NT2/D1 (cell line): Measurements from ENCODE around the gene INSYN2A.

ENCODE experiments used
- SUZ12 ChIP-seq: IDR thresholded peaks from 2 replicates; pipeline ENCODE4 v1.6.1; 2011; ENCODE audit not compliant: insufficient read length, insufficient read depth; ENCODE audit errors: extremely low read depth
- YY1 ChIP-seq: IDR thresholded peaks from 2 replicates; pipeline ENCODE4 v1.6.1; 2011; ENCODE audit not compliant: insufficient read length, insufficient read depth
- ZNF274 ChIP-seq: IDR thresholded peaks from 2 replicates; pipeline ENCODE4 v1.6.1; 2011; ENCODE audit warnings: mild to moderate bottlenecking, low read depth, low read length

DNA sequence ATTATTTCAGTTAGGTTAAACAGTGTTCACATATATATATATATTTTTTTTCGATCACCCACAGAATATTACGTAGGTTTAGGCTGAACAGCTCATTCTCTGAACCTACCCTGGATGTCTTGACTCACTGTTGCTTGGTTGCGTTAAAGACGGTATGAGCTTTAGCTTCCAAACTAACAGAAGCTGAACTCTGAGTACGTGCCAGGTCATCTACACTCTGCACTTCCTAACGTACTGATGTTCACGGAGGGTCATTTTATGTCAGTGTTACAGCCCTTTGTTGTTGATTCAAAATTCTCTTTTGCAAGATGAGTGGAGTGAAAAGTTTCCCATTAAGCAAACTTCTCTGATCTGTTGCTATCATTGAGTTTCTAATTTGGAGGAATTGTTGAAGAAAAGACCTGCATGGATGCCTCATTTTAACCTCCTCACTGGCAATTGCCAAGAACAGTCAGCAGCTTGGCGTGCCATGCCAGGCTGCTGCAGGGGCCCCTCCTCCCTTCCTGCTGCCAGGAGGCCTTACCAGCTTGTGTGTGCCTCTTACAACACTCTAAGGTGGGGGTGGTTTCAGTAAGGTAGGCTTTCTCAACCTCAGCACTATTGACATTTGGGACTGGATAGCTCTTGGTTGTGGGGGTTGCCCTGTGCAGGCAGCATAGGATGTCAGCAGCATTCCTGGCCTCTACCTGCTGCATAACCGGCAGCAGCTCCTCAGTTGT is 44.3 kb downstream of the INSYN2A start:
- TF ChIP-seq SUZ12 (no peak), YY1 (no peak), ZNF274 (no peak)
